Left ventricle myocardium inferior (tissue), 1 donor: ENCODE measurements around the gene PAFAH1B2. TPM values are rescaled to one million over a fixed set of nuclear protein-coding genes. Genes with fewer than 3 reads are reported as not detected.

Experiments used
- DNase-seq: peaks from one replicate; pipeline ENCODE4 v3.0.0-alpha.2; 2020
- H3K27ac ChIP-seq: fragments of 200-600 bp; replicated peaks from 2 replicates; pipeline ENCODE4 v1.8.0; 2021
- H3K27me3 ChIP-seq: fragments of 200-600 bp; 2 replicates; pipeline ENCODE4 v1.8.0; 2021; ENCODE audit warnings: low read depth
- H3K36me3 ChIP-seq: fragments of 200-600 bp; 2 replicates; pipeline ENCODE4 v1.8.0; 2021
- H3K4me1 ChIP-seq: fragments of 200-600 bp; 2 replicates; pipeline ENCODE4 v1.8.0; 2021
- H3K4me3 ChIP-seq: fragments of 200-600 bp; 2 replicates; pipeline ENCODE4 v1.8.0; 2021; ENCODE audit warnings: mild to moderate bottlenecking, moderate library complexity
- H3K9me3 ChIP-seq: fragments of 200-600 bp; replicated peaks from 2 replicates; pipeline ENCODE4 v1.8.0; 2021
- intact Hi-C: fragments of 100-400 bp; cut with micrococcal nuclease; formaldehyde crosslinking; loops from one replicate; pipeline ENCODE4 v1.11.0; 2022
- total RNA-seq: library from RNA; stranded (reverse); fragmentation: NEBNext Ultra II Directional; extraction: Animal tissue kit (Norgen Biotek cat#: 25700); gene quantifications from one replicate; pipeline ENCODE4 v1.2.1, GENCODE V29; 2021
- TF ChIP-seq, protein P1 (sequence below): fragments of 200-600 bp; IDR thresholded peaks from 2 replicates; pipeline ENCODE4 v1.8.0; 2021; ENCODE audit warnings: antibody characterized with exemption, mild to moderate bottlenecking, borderline replicate concordance
- donor health status: DM: no; HTN: yes; CAD: no; lungs with severe emphysema.

The PAFAH1B2 gene
- total RNA-seq, 1 donor from 2014 or later, result 51.5 TPM

DNA sequence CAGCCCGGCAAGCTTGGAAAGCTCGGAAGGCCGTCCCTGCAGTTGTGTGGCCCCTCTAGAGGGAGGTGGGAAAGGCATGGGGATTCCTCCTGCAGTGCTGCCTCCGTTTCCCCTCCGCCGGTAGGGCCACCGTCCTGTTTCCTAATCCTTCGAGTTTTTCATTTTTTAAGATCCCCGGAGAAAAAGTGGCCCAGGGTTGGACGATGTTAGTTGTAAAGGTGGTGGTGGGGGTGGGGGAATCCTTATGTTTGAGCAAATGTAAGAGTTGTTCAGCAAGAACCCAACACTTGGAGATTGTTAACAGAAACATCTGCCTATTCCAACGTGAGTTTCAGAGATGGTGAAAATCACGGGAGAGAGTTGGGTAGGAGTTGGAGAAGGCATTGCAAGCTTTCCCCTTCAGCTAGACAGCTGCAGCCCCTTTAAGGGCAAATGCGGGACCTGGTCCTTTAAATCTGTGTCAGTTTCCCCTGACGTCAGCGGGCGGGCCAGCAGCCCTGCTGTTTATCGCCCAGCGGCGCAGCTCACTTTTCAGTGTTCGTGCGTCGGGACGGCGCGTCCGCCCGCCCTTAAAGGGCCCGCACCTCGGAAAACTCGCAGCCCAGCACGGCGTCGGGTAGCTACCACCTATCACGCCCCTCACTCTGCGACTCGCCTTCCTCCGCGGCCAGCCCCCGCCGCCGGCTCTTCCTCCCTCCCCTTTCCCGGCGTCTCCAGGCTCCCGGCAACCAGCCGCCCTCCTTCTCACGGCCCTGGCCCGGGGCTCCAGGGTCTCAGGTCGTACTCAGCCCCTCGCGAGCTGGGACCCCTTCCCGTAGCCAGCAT, 34.3 kb downstream of the PAFAH1B2 start, which contains the start of gene SIDT2:
Gene SIDT2, plus strand, starts transcription at position 534 of the 825 bp plus-strand sequence. CDS start 521 bp downstream, outside the sequence.
- Histone ChIP-seq H3K9me3 (no peaks in the 10 kb centered on the region), H3K36me3 (peaks cover 17% of the 10 kb centered on the region), H3K27ac (peak within 1 kb of the TSS; percentile 95), H3K27me3 (no peaks in the 10 kb centered on the region), H3K4me1 (peaks cover 47% of the 10 kb centered on the region), H3K4me3 (peak within 1 kb of the TSS; percentile 95)
- TF ChIP-seq, protein P1, sequence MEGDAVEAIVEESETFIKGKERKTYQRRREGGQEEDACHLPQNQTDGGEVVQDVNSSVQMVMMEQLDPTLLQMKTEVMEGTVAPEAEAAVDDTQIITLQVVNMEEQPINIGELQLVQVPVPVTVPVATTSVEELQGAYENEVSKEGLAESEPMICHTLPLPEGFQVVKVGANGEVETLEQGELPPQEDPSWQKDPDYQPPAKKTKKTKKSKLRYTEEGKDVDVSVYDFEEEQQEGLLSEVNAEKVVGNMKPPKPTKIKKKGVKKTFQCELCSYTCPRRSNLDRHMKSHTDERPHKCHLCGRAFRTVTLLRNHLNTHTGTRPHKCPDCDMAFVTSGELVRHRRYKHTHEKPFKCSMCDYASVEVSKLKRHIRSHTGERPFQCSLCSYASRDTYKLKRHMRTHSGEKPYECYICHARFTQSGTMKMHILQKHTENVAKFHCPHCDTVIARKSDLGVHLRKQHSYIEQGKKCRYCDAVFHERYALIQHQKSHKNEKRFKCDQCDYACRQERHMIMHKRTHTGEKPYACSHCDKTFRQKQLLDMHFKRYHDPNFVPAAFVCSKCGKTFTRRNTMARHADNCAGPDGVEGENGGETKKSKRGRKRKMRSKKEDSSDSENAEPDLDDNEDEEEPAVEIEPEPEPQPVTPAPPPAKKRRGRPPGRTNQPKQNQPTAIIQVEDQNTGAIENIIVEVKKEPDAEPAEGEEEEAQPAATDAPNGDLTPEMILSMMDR, result no peak
- intact Hi-C loops, result no loop called here
- peak; percentile 96 for DNase-seq

DNA sequence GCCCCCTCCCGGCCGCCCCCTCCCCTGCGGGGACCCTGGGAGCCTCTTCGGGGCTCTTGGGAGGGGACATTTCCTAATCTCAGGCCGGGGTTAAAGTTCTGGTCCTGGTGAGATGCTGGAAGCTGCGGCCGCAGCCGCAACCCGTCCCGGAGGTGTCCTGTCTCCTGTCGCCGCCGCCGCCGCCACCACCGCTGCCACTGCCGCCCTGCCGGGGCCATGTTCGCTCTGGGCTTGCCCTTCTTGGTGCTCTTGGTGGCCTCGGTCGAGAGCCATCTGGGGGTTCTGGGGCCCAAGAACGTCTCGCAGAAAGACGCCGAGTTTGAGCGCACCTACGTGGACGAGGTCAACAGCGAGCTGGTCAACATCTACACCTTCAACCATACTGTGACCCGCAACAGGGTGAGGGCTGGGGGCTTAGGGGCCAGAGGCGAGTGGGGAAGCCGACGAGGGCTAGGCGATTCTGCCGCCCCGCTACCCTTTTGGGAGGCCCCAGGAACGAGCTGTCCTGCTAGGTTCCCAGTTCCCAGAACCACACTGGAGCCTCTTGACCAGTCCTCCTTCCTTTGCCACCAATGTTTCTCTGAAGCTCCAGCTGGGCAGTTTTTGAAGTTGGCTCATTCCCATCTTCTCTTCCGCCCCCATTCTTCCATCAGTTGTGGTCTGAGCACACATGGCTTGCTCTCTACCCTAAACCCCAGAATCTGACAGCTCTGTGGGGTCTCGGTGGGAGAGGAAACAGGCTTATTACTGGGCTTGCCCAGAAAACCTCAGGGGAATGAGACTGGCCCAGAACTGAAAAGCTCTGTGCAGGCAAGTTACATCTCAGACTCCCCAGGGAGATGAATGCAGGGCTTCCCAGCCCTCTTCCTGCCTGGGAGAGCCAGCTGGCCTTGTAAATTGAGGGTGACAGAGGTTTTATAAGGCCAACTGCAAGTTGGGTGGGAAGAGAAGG, 35.2 kb downstream of the PAFAH1B2 start:
- intact Hi-C loops, result no loop called here
- H3K4me1 ChIP-seq, result peaks cover 42% of the 10 kb centered on the region
- H3K36me3 ChIP-seq, result peaks cover 26% of the 10 kb centered on the region
- H3K4me3 ChIP-seq, result peak overlapping the region; percentile 95
- H3K27me3 ChIP-seq, result no peaks in the 10 kb centered on the region
- peak overlapping the region; percentile 95 for H3K27ac ChIP-seq
- no peaks in the 10 kb centered on the region for H3K9me3 ChIP-seq
- peak; percentile 43 for DNase-seq
- TF ChIP-seq, protein P1, result no peak

DNA sequence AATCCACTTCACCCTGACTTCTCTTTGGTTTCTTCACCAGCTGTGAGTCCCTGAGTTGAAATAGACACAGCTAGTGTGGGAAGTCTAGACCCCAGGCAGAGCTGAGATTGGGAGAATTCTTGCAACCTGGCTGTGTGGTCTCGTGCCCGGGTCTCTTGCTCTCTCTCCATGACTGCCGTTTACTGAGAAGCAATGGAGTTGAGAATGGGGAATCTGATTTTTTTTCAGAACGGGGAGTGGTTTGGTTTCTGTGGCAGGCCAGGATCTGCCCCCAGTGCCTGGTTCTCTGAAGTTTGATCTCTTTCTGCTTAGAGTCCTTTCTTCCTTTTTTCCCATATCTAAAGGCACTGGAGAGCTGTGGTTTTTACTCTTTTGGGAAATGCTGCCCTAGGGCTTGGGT, 35.9 kb downstream of the PAFAH1B2 start:
- TF ChIP-seq, protein P1, result no peak
- H3K27ac ChIP-seq, result peak overlapping the region; percentile 95
- H3K9me3 ChIP-seq, result no peaks in the 10 kb centered on the region
- peak overlapping the region; percentile 95 for H3K4me3 ChIP-seq
- peaks cover 42% of the 10 kb centered on the region for H3K4me1 ChIP-seq
- no peaks in the 10 kb centered on the region for H3K27me3 ChIP-seq
- intact Hi-C loops, result no loop called here
- no peak for DNase-seq
- H3K36me3 ChIP-seq, result peaks cover 31% of the 10 kb centered on the region

DNA sequence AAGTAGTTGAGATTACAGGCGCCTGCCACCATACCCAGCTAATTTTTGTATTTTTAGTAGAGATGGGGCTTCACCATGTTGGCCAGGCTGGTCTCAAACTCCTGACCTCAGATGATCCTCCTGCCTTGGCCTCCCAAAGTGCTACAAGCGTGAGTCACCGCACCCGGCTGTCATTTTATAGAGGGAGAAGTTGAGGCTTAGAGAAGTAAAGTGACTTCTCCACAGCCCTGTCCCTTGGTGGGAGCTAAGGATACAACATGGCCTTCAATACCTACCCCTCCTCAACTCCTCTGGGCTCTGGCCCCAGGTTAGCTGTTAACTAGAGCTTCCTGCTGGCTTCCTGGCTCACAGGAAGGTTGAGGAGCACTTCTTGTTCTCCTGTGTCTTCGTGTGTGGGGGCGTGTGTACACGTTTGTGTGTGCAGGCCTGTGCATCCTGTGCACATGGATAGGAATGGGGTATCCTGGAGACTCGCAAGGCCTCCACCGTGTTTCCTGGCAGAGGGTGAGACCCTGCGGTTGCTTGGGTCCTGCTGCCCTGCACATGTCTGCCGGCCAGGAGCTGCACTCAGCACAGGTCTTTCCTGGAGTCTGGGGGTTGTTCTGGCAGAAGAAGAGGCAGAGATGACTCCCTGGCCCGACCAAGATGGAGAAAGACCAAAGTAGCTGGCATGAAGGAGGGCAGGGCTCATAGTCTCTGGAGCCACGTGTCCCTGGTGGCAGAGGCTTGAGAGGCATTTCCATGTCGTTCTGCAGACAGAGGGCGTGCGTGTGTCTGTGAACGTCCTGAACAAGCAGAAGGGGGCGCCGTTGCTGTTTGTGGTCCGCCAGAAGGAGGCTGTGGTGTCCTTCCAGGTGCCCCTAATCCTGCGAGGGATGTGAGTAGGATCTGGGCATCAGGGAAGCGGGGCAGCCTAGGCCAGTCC, 36.8 kb downstream of the PAFAH1B2 start:
- intact Hi-C loops, result no loop called here
- DNase-seq, result peak; percentile 58
- Histone ChIP-seq H3K27ac (peak overlapping the region; percentile 95), H3K36me3 (peaks cover 37% of the 10 kb centered on the region), H3K27me3 (no peaks in the 10 kb centered on the region), H3K4me1 (peaks cover 42% of the 10 kb centered on the region), H3K4me3 (peak overlapping the region; percentile 95), H3K9me3 (no peaks in the 10 kb centered on the region)
- TF ChIP-seq, protein P1, result peak; percentile 66
